GM12878 (cell line): ENCODE data around the gene ZBTB5. TPM values are rescaled to one million over a fixed set of nuclear protein-coding genes. Genes with fewer than 3 reads are reported as not detected.

ENCODE experiments used
- ATAC-seq: fragments of 200-7000 bp; cut with Tn5 transposase; 3 replicates; pipeline ENCODE4 v1.9.1; 2020; ENCODE audit warnings: mild to moderate bottlenecking, moderate library complexity
- BruUV-seq: library from RNA; stranded (reverse); fragments of 400-500 nt; replicated peaks from 2 replicates; lab custom pipeline; 2021; lab: Mats Ljungman, UMichigan
- CTCF ChIA-PET: fragments of 300-600 bp; sonication (Branson Sonifier 250); formaldehyde crosslinking; extraction: SDS; loops from one replicate; lab custom pipeline; 2021; ENCODE audit warnings: inconsistent platforms; lab: Yijun Ruan, JAX
- POLR2A ChIA-PET: fragments of 350-600 bp; formaldehyde crosslinking; extraction: SDS; loops from one replicate; lab custom pipeline; 2021; ENCODE audit warnings: inconsistent platforms; lab: Charles Lee
- RAD21 ChIA-PET: fragments of 300-600 bp; sonication (Branson Sonifier 250); formaldehyde crosslinking; loops from one replicate; lab custom pipeline; 2023; ENCODE audit warnings: antibody characterized with exemption; ENCODE audit not compliant: unreplicated experiment; lab: Charles Lee
- SMC1A ChIA-PET: fragments of 300-600 bp; sonication (Branson Sonifier 250); formaldehyde crosslinking; loops from one replicate; lab custom pipeline; 2023; ENCODE audit not compliant: unreplicated experiment, uncharacterized antibody; lab: Charles Lee
- DNase-seq: peaks from one replicate; pipeline ENCODE4 v3.0.0-alpha.2; 2011; ENCODE audit warnings: low read depth, low spot score
- FAIRE-seq: peaks from 3 replicates; lab custom pipeline; 2011; peaks lifted over from hg19 to GRCh38; lab: Jason Lieb, UNC
- H2AFZ ChIP-seq: 2 replicates; pipeline ENCODE4 v1.6.0; 2011; ENCODE audit warnings: low read depth, low read length, control low read depth; ENCODE audit not compliant: control insufficient read depth
- H3K27ac ChIP-seq: 2 replicates; pipeline ENCODE4 v1.5.1; 2011; ENCODE audit warnings: control low read depth; ENCODE audit not compliant: control insufficient read depth, insufficient read depth
- H3K27me3 ChIP-seq, 2 experiments: replicated peaks in 1 of 2; 2 replicates each; pipeline versions ENCODE4 v1.6.0 to v1.6.1; 2011; ENCODE audit warnings: low read length in 1 of 2; ENCODE audit not compliant: control insufficient read depth in 2 of 2, insufficient read depth in 2 of 2
- H3K36me3 ChIP-seq, 2 experiments: 2 replicates each; pipeline ENCODE4 v1.5.1; 2011; ENCODE audit warnings: low read length in 1 of 2; ENCODE audit not compliant: control insufficient read depth in 2 of 2, insufficient read depth in 2 of 2
- H3K4me1 ChIP-seq: 2 replicates; pipeline ENCODE4 v1.6.1; 2011; ENCODE audit warnings: mild to moderate bottlenecking, low read length, moderate library complexity, mixed read lengths; ENCODE audit not compliant: control insufficient read depth, insufficient read depth
- H3K4me2 ChIP-seq: 2 replicates; pipeline ENCODE4 v1.6.0; 2011; ENCODE audit warnings: control low read depth; ENCODE audit not compliant: control insufficient read depth, insufficient read depth
- H3K4me3 ChIP-seq: fragments of 200-600 bp; sonication (generic); 2 replicates; pipeline ENCODE4 v1.5.1; 2016
- H3K79me2 ChIP-seq: 2 replicates; pipeline ENCODE4 v1.6.0; 2011; ENCODE audit warnings: low read length; ENCODE audit not compliant: control insufficient read depth, insufficient read depth
- H3K9ac ChIP-seq: 2 replicates; pipeline ENCODE4 v1.8.0; 2011; ENCODE audit warnings: low read length, control low read depth, mixed read lengths; ENCODE audit not compliant: control insufficient read depth, insufficient read depth
- H3K9me3 ChIP-seq: replicated peaks from 3 replicates; pipeline ENCODE4 v1.5.1; 2011; ENCODE audit warnings: mild to moderate bottlenecking, low read length; ENCODE audit not compliant: control insufficient read depth, insufficient read depth
- H4K20me1 ChIP-seq: 2 replicates; pipeline ENCODE4 v1.6.0; 2011; ENCODE audit not compliant: control insufficient read depth, insufficient read depth
- CREB1 ChIP-seq: IDR thresholded peaks from 2 replicates; pipeline ENCODE4 v1.6.1; 2012; ENCODE audit warnings: low read depth, mild to moderate bottlenecking, inconsistent platforms
- JUND ChIP-seq: IDR thresholded peaks from 2 replicates; pipeline ENCODE4 v1.6.1; 2012; ENCODE audit warnings: low read depth, mild to moderate bottlenecking, low read length, improper control_type of control experiment, moderate library complexity
- KAT2A ChIP-seq: conservative IDR thresholded peaks from 2 replicates; pipeline ENCODE4 v1.6.1; 2011; ENCODE audit warnings: low read depth, low read length; ENCODE audit not compliant: control insufficient read depth
- KLF5 ChIP-seq: fragments of 450-650 bp; IDR thresholded peaks from 2 replicates; pipeline ENCODE4 v1.6.1; 2014; ENCODE audit warnings: mild to moderate bottlenecking; ENCODE audit not compliant: partially characterized antibody
- LARP7 ChIP-seq: fragments of 450-650 bp; IDR thresholded peaks from 2 replicates; pipeline ENCODE4 v1.6.1; 2017; ENCODE audit warnings: mild to moderate bottlenecking
- NFXL1 ChIP-seq: fragments of 450-650 bp; IDR thresholded peaks from 2 replicates; pipeline ENCODE4 v1.6.1; 2017; ENCODE audit warnings: antibody characterized with exemption, mild to moderate bottlenecking, borderline replicate concordance
- RELB ChIP-seq: fragments of 450-650 bp; IDR thresholded peaks from 2 replicates; pipeline ENCODE4 v1.6.1; 2017; ENCODE audit warnings: low read depth, mild to moderate bottlenecking, moderate library complexity
- TARDBP ChIP-seq: IDR thresholded peaks from 2 replicates; pipeline ENCODE4 v1.6.1; 2016; ENCODE audit warnings: borderline replicate concordance
- TCF3 ChIP-seq: IDR thresholded peaks from 2 replicates; pipeline ENCODE4 v1.6.1; 2012; ENCODE audit warnings: low read depth, mild to moderate bottlenecking, low read length, borderline replicate concordance; ENCODE audit not compliant: insufficient read depth
- USF1 ChIP-seq: IDR thresholded peaks from 2 replicates; pipeline ENCODE4 v1.6.1; 2011; ENCODE audit warnings: borderline replicate concordance, low read depth, mild to moderate bottlenecking, moderate library complexity, mixed read lengths, low read length; ENCODE audit not compliant: insufficient read depth; ENCODE audit errors: extremely low read length
- YBX1 ChIP-seq: fragments of 450-650 bp; IDR thresholded peaks from 2 replicates; pipeline ENCODE4 v1.6.1; 2016; ENCODE audit warnings: antibody characterized with exemption
- WGBS: methylation state at CpG from one replicate; pipeline ENCODE4 v1.1.6; 2016; ENCODE audit warnings: low lambda C conversion rate; ENCODE audit not compliant: insufficient replicate concordance, insufficient coverage; ENCODE audit errors: missing lambda C conversion rate; 5-methylcytosine and 5-hydroxymethylcytosine counted together
- in situ Hi-C: fragments of 300-500 bp; cut with MboI; formaldehyde crosslinking; loops from 9 replicates; pipeline ENCODE4 v1.14.3; 2018; ENCODE audit warnings: mixed read lengths
- intact Hi-C: fragments of 100-400 bp; cut with micrococcal nuclease; formaldehyde crosslinking; loops from one replicate; pipeline ENCODE4 v1.14.2; 2022; ENCODE audit not compliant: unreplicated experiment
- polyA plus RNA-seq, 11 experiments: library from polyadenylated mRNA; depleted of rRNA in 4 of 11; unstranded in 6 of 11; stranded (reverse) in 5 of 11; fragments of >200 nt; fragmentation: Nextera tagmentation in 4 of 11; fragmentation: Illumina TruSeq in 1 of 11; extraction: Ambion mirVana in 4 of 11; extraction: Trizol in 1 of 11; gene quantifications; 1 replicate in 1 of 11; 2 replicates in 10 of 11; pipeline versions ENCODE4 v1.2.1 to v1.2.3, GENCODE V29; 2011 to 2016; ENCODE audit warnings: inconsistent platforms in 2 of 11, missing spikeins in 2 of 11, low read depth in 1 of 11
- total RNA-seq, 4 experiments: library from RNA; depleted of rRNA in 3 of 4; stranded (reverse); fragments of >200 nt in 3 of 4; fragmentation: Illumina TruSeq in 1 of 4; extraction: Trizol in 1 of 4; gene quantifications; 2 replicates each; pipeline versions ENCODE4 v1.2.1 to v1.2.3, GENCODE V29; 2013 to 2021
- TF ChIP-seq, protein P1 (sequence below): fragments of 450-650 bp; IDR thresholded peaks from 2 replicates; pipeline ENCODE4 v1.6.1; 2014; ENCODE audit warnings: mild to moderate bottlenecking

ZBTB5 gene
- total and polyA plus RNA-seq, 10 of the 15 experiments (the other 5 are each of a cell fraction or from before 2014, with no cell fraction given): 1.4 to 32.5 (median 12.1) TPM

GRCh38 chr9:37499297-37499696 is 34.0 kb upstream of the ZBTB5 start (continued):
- TF ChIP-seq CREB1: no peak
- TF ChIP-seq JUND: no peak
- TF ChIP-seq KLF5: no peak
- no peak for TF ChIP-seq USF1
- TF ChIP-seq LARP7: no peak
- TF ChIP-seq KAT2A: no peak
- TF ChIP-seq NFXL1: no peak
- no peak for TF ChIP-seq TCF3
- TF ChIP-seq TARDBP: no peak
- no peak for TF ChIP-seq YBX1
- TF ChIP-seq, all 136 proteins: peak for 0

GRCh38 chr9:37498457-37498856 is 33.2 kb upstream of the ZBTB5 start:
- ChIA-PET SMC1A (interaction anchor here (0.6 to 2.5 kb wide), 5 partner anchors 10 to 287 kb away, joined by 3 to 11 read pairs (median 3); partner anchors contain the start of gene EXOSC3), CTCF (interaction anchor here (0.6 to 1.3 kb wide), 3 partner anchors 9 to 19 kb away, joined by 3 to 4 read pairs (median 3); no protein-coding TSS in a partner anchor), POLR2A (interaction anchor here (1.4 kb wide), 1 partner anchor 12 kb away, joined by 4 read pairs; no protein-coding TSS in a partner anchor)
- no TSS peak for BruUV-seq
- intact Hi-C loops: no loop called here
- no peak for FAIRE-seq
- in situ Hi-C loops: loop anchor here (25.0 kb wide), 1 partner anchor 514 kb away; no protein-coding TSS in a partner anchor
- Histone ChIP-seq H3K79me2 (no peaks in the 10 kb centered on the region), H2AFZ (no peak overlapping the region), H3K4me2 (no peak overlapping the region), H3K27me3 (no peaks in the 10 kb centered on the region), H3K9ac (no peak overlapping the region), H3K27ac (no peak overlapping the region), H3K9me3 (no peaks in the 10 kb centered on the region)
- TF ChIP-seq, protein P1, sequence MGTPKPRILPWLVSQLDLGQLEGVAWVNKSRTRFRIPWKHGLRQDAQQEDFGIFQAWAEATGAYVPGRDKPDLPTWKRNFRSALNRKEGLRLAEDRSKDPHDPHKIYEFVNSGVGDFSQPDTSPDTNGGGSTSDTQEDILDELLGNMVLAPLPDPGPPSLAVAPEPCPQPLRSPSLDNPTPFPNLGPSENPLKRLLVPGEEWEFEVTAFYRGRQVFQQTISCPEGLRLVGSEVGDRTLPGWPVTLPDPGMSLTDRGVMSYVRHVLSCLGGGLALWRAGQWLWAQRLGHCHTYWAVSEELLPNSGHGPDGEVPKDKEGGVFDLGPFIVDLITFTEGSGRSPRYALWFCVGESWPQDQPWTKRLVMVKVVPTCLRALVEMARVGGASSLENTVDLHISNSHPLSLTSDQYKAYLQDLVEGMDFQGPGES: no peak
- TF ChIP-seq RELB: no peak
- no peak for TF ChIP-seq CREB1
- TF ChIP-seq, all 136 proteins: peak for 0
- RAD21 ChIA-PET: no interaction called here
- Histone ChIP-seq H3K4me1 (no peaks in the 10 kb centered on the region), H3K4me3 (no peak overlapping the region), H3K36me3 (peaks cover 34 to 39% of the 10 kb centered on the region in 2 experiments), H4K20me1 (no peaks in the 10 kb centered on the region)
- 96% methylated on average over 3 of the region's 3 CpGs for WGBS
- no peak for DNase-seq
- ATAC-seq: no peak
